Panc1 (cell line): Measurements from ENCODE around the gene C6orf89. TPM values are rescaled to one million over a fixed set of nuclear protein-coding genes. Genes with fewer than 3 reads are reported as not detected.
A peak's percentile ranks its signal among the peaks of the same experiment; 100 is the strongest.

ENCODE experiments used
- ATAC-seq: fragments of 200-7000 bp; cut with Tn5 transposase; 2 replicates; pipeline ENCODE4 v1.9.1; 2020; ENCODE audit warnings: mild to moderate bottlenecking, moderate library complexity
- BruUV-seq: library from RNA; stranded (reverse); fragments of 400-500 nt; replicated peaks from 2 replicates; lab custom pipeline; 2021; lab: Mats Ljungman, UMichigan
- CTCF ChIA-PET: fragments of 300-600 bp; sonication (Branson Sonifier 250); formaldehyde crosslinking; loops from one replicate; lab custom pipeline; 2022; ENCODE audit warnings: antibody characterized with exemption; lab: Charles Lee
- POLR2A ChIA-PET: fragments of 300-600 bp; sonication (Branson Sonifier 250); formaldehyde crosslinking; loops from one replicate; lab custom pipeline; 2022; ENCODE audit warnings: antibody characterized with exemption; lab: Charles Lee
- DNase-seq: peaks from one replicate; pipeline ENCODE4 v3.0.0-alpha.2; 2010; ENCODE audit warnings: low read depth, low spot score
- H3K27ac ChIP-seq: 2 replicates; pipeline ENCODE4 v1.5.1; 2011; ENCODE audit warnings: mild to moderate bottlenecking, low read length, inconsistent platforms
- H3K27me3 ChIP-seq: fragments of 200-500 bp; sonication (Bioruptor generic); 2 replicates; pipeline ENCODE4 v1.6.0; 2014; ENCODE audit warnings: low read length, inconsistent platforms; ENCODE audit not compliant: control insufficient read depth, insufficient read depth
- H3K36me3 ChIP-seq: fragments of 200-500 bp; sonication (Bioruptor generic); 2 replicates; pipeline ENCODE4 v1.5.1; 2014; ENCODE audit warnings: inconsistent platforms, mild to moderate bottlenecking, low read length, moderate library complexity; ENCODE audit not compliant: control insufficient read depth, insufficient read depth
- H3K4me1 ChIP-seq: 2 replicates; pipeline ENCODE4 v1.5.1; 2011; ENCODE audit warnings: inconsistent platforms, mild to moderate bottlenecking, low read length, moderate library complexity; ENCODE audit not compliant: control insufficient read depth, insufficient read depth
- H3K4me3 ChIP-seq, 2 experiments: 2 replicates each; pipeline ENCODE4 v1.5.1; 2011 to 2012; ENCODE audit warnings: low read depth in 2 of 2, low read length in 2 of 2, mild to moderate bottlenecking in 2 of 2, inconsistent platforms in 1 of 2, moderate library complexity in 1 of 2
- H3K9me3 ChIP-seq: fragments of 200-500 bp; sonication (Bioruptor generic); 2 replicates; pipeline ENCODE4 v1.5.1; 2014; ENCODE audit warnings: low read depth, mild to moderate bottlenecking, inconsistent platforms, low read length, moderate library complexity; ENCODE audit not compliant: control insufficient read depth, insufficient read depth
- CTCF ChIP-seq: fragments of 450-650 bp; IDR thresholded peaks from 2 replicates; pipeline ENCODE4 v1.5.1; 2017; ENCODE audit warnings: mild to moderate bottlenecking
- POLR2AphosphoS5 ChIP-seq: IDR thresholded peaks from 2 replicates; pipeline ENCODE4 v1.6.1; 2012; ENCODE audit warnings: mild to moderate bottlenecking, low read depth, low read length, moderate library complexity
- SIN3A ChIP-seq: IDR thresholded peaks from 2 replicates; pipeline ENCODE4 v1.6.1; 2012; ENCODE audit warnings: low read depth, mild to moderate bottlenecking, low read length, moderate library complexity, borderline replicate concordance; ENCODE audit not compliant: insufficient read depth
- TCF7L2 ChIP-seq: IDR thresholded peaks from 2 replicates; pipeline ENCODE4 v1.6.1; 2011; ENCODE audit warnings: mild to moderate bottlenecking, low read depth, low read length, inconsistent platforms
- in situ Hi-C: cut with HindIII; loops from 2 replicates; pipeline ENCODE4 v1.10.0; 2016; ENCODE audit warnings: low sequenced_read_pairs, low pct_unique_long_range_greater_than_20kb
- intact Hi-C: fragments of 100-400 bp; cut with micrococcal nuclease; formaldehyde crosslinking; loops from one replicate; pipeline ENCODE4 v1.10.0; 2022; ENCODE audit not compliant: unreplicated experiment
- total RNA-seq: library from RNA; stranded (reverse); gene quantifications from one replicate; pipeline ENCODE4 v1.2.1, GENCODE V29; 2021; ENCODE audit not compliant: unreplicated experiment
- TF ChIP-seq, protein P1 (sequence below), 2 experiments: IDR thresholded peaks; 2 replicates each; pipeline ENCODE4 v1.6.1; 2011 to 2012; ENCODE audit warnings: low read depth in 2 of 2, control low read depth in 1 of 2, low read length in 1 of 2, mild to moderate bottlenecking in 1 of 2, moderate library complexity in 1 of 2; ENCODE audit not compliant: insufficient read depth in 1 of 2

The C6orf89 gene
- total RNA-seq, 1 experiment from 2014 or later: 59.2 TPM

DNA sequence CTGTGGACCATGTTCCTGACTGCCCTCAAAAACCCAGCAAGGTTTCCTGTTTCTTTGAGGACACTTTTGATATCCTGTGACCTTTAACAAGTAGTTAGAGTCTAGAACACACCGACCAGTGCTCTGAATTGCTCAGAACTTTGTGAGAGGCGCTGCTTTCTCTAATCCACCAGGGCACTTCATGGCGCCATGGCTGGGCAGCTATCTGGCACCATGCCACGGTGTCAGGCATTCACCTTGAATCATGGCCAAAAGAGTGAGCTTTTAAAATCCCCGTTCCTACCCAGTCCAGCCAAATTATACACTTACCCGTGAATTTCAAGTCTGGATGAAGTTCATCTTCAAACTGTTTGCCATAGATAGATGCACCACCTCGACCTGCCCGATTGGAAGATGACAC lies 29.5 kb upstream of the C6orf89 start:
- ChIA-PET CTCF (no interaction called here), POLR2A (no interaction called here)
- intact Hi-C loops: no loop called here
- no peaks in the 10 kb centered on the region for H3K9me3 ChIP-seq
- H3K27me3 ChIP-seq: no peaks in the 10 kb centered on the region
- ATAC-seq (no peak), DNase-seq (no peak)
- peaks cover 11% of the 10 kb centered on the region for H3K36me3 ChIP-seq
- in situ Hi-C loops: no loop called here
- TF ChIP-seq, protein P1, sequence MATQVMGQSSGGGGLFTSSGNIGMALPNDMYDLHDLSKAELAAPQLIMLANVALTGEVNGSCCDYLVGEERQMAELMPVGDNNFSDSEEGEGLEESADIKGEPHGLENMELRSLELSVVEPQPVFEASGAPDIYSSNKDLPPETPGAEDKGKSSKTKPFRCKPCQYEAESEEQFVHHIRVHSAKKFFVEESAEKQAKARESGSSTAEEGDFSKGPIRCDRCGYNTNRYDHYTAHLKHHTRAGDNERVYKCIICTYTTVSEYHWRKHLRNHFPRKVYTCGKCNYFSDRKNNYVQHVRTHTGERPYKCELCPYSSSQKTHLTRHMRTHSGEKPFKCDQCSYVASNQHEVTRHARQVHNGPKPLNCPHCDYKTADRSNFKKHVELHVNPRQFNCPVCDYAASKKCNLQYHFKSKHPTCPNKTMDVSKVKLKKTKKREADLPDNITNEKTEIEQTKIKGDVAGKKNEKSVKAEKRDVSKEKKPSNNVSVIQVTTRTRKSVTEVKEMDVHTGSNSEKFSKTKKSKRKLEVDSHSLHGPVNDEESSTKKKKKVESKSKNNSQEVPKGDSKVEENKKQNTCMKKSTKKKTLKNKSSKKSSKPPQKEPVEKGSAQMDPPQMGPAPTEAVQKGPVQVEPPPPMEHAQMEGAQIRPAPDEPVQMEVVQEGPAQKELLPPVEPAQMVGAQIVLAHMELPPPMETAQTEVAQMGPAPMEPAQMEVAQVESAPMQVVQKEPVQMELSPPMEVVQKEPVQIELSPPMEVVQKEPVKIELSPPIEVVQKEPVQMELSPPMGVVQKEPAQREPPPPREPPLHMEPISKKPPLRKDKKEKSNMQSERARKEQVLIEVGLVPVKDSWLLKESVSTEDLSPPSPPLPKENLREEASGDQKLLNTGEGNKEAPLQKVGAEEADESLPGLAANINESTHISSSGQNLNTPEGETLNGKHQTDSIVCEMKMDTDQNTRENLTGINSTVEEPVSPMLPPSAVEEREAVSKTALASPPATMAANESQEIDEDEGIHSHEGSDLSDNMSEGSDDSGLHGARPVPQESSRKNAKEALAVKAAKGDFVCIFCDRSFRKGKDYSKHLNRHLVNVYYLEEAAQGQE (IDR thresholded peaks at IDR 0.05; ENCODE audit: insufficient read depth in 1 of 2, low read depth in 2 of 2, low read length in 1 of 2): no peak
- TF ChIP-seq TCF7L2: no peak
- no peak for TF ChIP-seq SIN3A
- no peak for TF ChIP-seq CTCF
- no peak for TF ChIP-seq POLR2AphosphoS5
- peaks cover 9% of the 10 kb centered on the region for H3K4me1 ChIP-seq
- no TSS peak for BruUV-seq
- no peak overlapping the region for H3K4me3 ChIP-seq
- H3K27ac ChIP-seq: peak overlapping the region; percentile 67; the same call in 1 of the 2 replicates

DNA sequence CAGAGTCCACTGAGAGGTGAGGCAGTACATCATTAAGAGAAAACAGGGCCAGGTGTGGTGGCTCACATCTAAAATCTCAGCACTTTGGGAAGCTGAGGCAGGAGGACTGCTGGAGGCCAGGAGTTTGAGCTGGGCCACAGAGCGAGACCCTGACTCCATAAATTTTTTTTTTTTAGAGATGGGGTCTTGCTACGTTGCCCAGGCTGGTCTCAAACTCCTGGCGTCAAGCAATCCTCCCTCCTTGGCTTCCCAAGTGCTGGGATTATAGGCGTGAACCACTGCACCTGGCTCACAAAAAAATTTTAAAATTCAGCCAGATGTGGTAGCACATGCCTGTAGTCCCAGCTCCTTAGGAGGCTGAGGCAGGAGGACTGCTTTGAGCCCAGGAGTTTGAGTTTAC lies 28.4 kb upstream of the C6orf89 start:
- Histone ChIP-seq H3K27me3 (no peaks in the 10 kb centered on the region), H3K4me3 (no peak overlapping the region), H3K36me3 (peaks cover 11% of the 10 kb centered on the region), H3K27ac (peak overlapping the region; percentile 67), H3K9me3 (no peaks in the 10 kb centered on the region), H3K4me1 (peaks cover 9% of the 10 kb centered on the region)
- BruUV-seq: no TSS peak
- ChIA-PET POLR2A (no interaction called here), CTCF (interaction anchor here (0.7 kb wide), 1 partner anchor 73 kb away, joined by 3 read pairs; no protein-coding TSS in a partner anchor)
- in situ Hi-C loops (no loop called here), intact Hi-C loops (no loop called here)
- TF ChIP-seq, protein P1 (IDR thresholded peaks at IDR 0.05; ENCODE audit: insufficient read depth in 1 of 2, low read depth in 2 of 2, low read length in 1 of 2): no peak
- no peak for TF ChIP-seq POLR2AphosphoS5
- no peak for TF ChIP-seq CTCF
- TF ChIP-seq TCF7L2: no peak
- TF ChIP-seq SIN3A: no peak
- DNase-seq: no peak
- no peak for ATAC-seq
